ENCODE data around the gene CYP4F8.
"Not testable (repeated sequence)": the region's sequence is repeated elsewhere in the genome, so short reads cannot be mapped to it uniquely, and the experiment has no call there.

DNA sequence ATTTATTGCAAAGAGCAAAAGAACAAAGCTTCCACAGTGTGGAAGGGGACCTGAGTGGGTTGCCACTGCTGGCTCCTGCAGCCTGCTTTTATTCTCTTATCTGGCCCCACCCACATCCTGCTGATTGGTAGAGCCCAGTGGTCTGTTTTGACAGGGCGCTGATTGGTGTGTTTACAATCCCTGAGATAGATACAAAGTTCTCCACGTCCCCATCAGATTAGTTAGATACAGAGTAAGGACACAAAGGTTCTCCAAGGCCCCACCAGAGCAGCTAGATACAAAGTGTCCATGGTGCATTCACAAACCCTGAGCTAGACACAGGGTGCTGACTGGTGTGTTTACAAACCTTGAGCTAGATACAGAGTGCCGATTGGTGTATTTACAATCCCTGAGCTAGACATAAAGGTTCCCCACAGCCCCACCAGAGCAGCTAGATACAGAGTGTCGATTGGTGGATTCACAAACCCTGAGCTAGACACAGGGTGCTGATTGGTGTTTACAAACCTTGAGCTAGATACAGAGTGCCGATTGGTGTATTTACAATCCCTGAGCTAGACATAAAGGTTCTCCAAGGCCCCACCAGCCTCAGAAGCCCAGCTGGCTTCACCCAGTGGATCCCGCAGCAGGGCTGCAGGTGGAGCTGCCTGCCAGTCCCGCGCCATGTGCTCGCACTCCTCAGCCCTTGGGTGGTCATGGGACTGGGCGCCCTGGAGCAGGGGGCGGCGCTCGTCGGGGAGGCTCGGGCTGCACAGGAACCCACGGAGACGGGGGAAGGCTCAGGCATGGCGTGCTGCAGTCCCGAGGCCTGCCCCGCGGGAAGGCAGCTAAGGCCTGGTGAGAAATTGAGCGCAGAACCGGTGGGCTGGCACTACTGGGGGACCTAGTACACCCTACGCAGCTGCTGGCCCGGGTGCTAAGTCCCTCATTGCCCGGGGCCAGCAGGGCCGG, 6.8 kb upstream of the CYP4F8 start:
- TF ChIP-seq POLR2AphosphoS5 (IDR thresholded peaks at IDR 0.05; ENCODE audit: low read depth, low read length); SIN3A (IDR thresholded peaks at IDR 0.05; ENCODE audit: borderline replicate concordance, insufficient read depth, low read depth, low read length); TCF7L2 (IDR thresholded peaks at IDR 0.05; ENCODE audit: low read depth, low read length): not testable (repeated sequence)
- TF ChIP-seq, protein P1, sequence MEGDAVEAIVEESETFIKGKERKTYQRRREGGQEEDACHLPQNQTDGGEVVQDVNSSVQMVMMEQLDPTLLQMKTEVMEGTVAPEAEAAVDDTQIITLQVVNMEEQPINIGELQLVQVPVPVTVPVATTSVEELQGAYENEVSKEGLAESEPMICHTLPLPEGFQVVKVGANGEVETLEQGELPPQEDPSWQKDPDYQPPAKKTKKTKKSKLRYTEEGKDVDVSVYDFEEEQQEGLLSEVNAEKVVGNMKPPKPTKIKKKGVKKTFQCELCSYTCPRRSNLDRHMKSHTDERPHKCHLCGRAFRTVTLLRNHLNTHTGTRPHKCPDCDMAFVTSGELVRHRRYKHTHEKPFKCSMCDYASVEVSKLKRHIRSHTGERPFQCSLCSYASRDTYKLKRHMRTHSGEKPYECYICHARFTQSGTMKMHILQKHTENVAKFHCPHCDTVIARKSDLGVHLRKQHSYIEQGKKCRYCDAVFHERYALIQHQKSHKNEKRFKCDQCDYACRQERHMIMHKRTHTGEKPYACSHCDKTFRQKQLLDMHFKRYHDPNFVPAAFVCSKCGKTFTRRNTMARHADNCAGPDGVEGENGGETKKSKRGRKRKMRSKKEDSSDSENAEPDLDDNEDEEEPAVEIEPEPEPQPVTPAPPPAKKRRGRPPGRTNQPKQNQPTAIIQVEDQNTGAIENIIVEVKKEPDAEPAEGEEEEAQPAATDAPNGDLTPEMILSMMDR (IDR thresholded peaks at IDR 0.05), result not testable (repeated sequence)
- TF ChIP-seq, protein P2, sequence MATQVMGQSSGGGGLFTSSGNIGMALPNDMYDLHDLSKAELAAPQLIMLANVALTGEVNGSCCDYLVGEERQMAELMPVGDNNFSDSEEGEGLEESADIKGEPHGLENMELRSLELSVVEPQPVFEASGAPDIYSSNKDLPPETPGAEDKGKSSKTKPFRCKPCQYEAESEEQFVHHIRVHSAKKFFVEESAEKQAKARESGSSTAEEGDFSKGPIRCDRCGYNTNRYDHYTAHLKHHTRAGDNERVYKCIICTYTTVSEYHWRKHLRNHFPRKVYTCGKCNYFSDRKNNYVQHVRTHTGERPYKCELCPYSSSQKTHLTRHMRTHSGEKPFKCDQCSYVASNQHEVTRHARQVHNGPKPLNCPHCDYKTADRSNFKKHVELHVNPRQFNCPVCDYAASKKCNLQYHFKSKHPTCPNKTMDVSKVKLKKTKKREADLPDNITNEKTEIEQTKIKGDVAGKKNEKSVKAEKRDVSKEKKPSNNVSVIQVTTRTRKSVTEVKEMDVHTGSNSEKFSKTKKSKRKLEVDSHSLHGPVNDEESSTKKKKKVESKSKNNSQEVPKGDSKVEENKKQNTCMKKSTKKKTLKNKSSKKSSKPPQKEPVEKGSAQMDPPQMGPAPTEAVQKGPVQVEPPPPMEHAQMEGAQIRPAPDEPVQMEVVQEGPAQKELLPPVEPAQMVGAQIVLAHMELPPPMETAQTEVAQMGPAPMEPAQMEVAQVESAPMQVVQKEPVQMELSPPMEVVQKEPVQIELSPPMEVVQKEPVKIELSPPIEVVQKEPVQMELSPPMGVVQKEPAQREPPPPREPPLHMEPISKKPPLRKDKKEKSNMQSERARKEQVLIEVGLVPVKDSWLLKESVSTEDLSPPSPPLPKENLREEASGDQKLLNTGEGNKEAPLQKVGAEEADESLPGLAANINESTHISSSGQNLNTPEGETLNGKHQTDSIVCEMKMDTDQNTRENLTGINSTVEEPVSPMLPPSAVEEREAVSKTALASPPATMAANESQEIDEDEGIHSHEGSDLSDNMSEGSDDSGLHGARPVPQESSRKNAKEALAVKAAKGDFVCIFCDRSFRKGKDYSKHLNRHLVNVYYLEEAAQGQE (IDR thresholded peaks at IDR 0.05; ENCODE audit: insufficient read depth in 1 of 2, low read depth in 2 of 2, low read length in 1 of 2), result not testable (repeated sequence)
